GM12878 (cell line): ENCODE data around the gene SCYGR3. TPM values are rescaled to one million over a fixed set of nuclear protein-coding genes. Genes with fewer than 3 reads are reported as not detected.

Source experiments
- ATAC-seq: fragments of 200-7000 bp; cut with Tn5 transposase; 3 replicates; pipeline ENCODE4 v1.9.1; 2020; ENCODE audit warnings: mild to moderate bottlenecking, moderate library complexity
- BruUV-seq: library from RNA; stranded (reverse); fragments of 400-500 nt; replicated peaks from 2 replicates; lab custom pipeline; 2021; lab: Mats Ljungman, UMichigan
- CTCF ChIA-PET: fragments of 300-600 bp; sonication (Branson Sonifier 250); formaldehyde crosslinking; extraction: SDS; loops from one replicate; lab custom pipeline; 2021; ENCODE audit warnings: inconsistent platforms; lab: Yijun Ruan, JAX
- POLR2A ChIA-PET: fragments of 350-600 bp; formaldehyde crosslinking; extraction: SDS; loops from one replicate; lab custom pipeline; 2021; ENCODE audit warnings: inconsistent platforms; lab: Charles Lee
- RAD21 ChIA-PET: fragments of 300-600 bp; sonication (Branson Sonifier 250); formaldehyde crosslinking; loops from one replicate; lab custom pipeline; 2023; ENCODE audit warnings: antibody characterized with exemption; ENCODE audit not compliant: unreplicated experiment; lab: Charles Lee
- SMC1A ChIA-PET: fragments of 300-600 bp; sonication (Branson Sonifier 250); formaldehyde crosslinking; loops from one replicate; lab custom pipeline; 2023; ENCODE audit not compliant: unreplicated experiment, uncharacterized antibody; lab: Charles Lee
- DNase-seq: peaks from one replicate; pipeline ENCODE4 v3.0.0-alpha.2; 2011; ENCODE audit warnings: low read depth, low spot score
- FAIRE-seq: peaks from 3 replicates; lab custom pipeline; 2011; peaks lifted over from hg19 to GRCh38; lab: Jason Lieb, UNC
- H2AFZ ChIP-seq: 2 replicates; pipeline ENCODE4 v1.6.0; 2011; ENCODE audit warnings: low read depth, low read length, control low read depth; ENCODE audit not compliant: control insufficient read depth
- H3K27ac ChIP-seq: 2 replicates; pipeline ENCODE4 v1.5.1; 2011; ENCODE audit warnings: control low read depth; ENCODE audit not compliant: control insufficient read depth, insufficient read depth
- H3K27me3 ChIP-seq, 2 experiments: replicated peaks in 1 of 2; 2 replicates each; pipeline versions ENCODE4 v1.6.0 to v1.6.1; 2011; ENCODE audit warnings: low read length in 1 of 2; ENCODE audit not compliant: control insufficient read depth in 2 of 2, insufficient read depth in 2 of 2
- H3K36me3 ChIP-seq, 2 experiments: 2 replicates each; pipeline ENCODE4 v1.5.1; 2011; ENCODE audit warnings: low read length in 1 of 2; ENCODE audit not compliant: control insufficient read depth in 2 of 2, insufficient read depth in 2 of 2
- H3K4me1 ChIP-seq: 2 replicates; pipeline ENCODE4 v1.6.1; 2011; ENCODE audit warnings: mild to moderate bottlenecking, low read length, moderate library complexity, mixed read lengths; ENCODE audit not compliant: control insufficient read depth, insufficient read depth
- H3K4me2 ChIP-seq: 2 replicates; pipeline ENCODE4 v1.6.0; 2011; ENCODE audit warnings: control low read depth; ENCODE audit not compliant: control insufficient read depth, insufficient read depth
- H3K4me3 ChIP-seq: fragments of 200-600 bp; sonication (generic); 2 replicates; pipeline ENCODE4 v1.5.1; 2016
- H3K79me2 ChIP-seq: 2 replicates; pipeline ENCODE4 v1.6.0; 2011; ENCODE audit warnings: low read length; ENCODE audit not compliant: control insufficient read depth, insufficient read depth
- H3K9ac ChIP-seq: 2 replicates; pipeline ENCODE4 v1.8.0; 2011; ENCODE audit warnings: low read length, control low read depth, mixed read lengths; ENCODE audit not compliant: control insufficient read depth, insufficient read depth
- H3K9me3 ChIP-seq: replicated peaks from 3 replicates; pipeline ENCODE4 v1.5.1; 2011; ENCODE audit warnings: mild to moderate bottlenecking, low read length; ENCODE audit not compliant: control insufficient read depth, insufficient read depth
- H4K20me1 ChIP-seq: 2 replicates; pipeline ENCODE4 v1.6.0; 2011; ENCODE audit not compliant: control insufficient read depth, insufficient read depth
- ATF2 ChIP-seq: IDR thresholded peaks from 2 replicates; pipeline ENCODE4 v1.6.1; 2012; ENCODE audit warnings: low read length, inconsistent platforms
- ATF3 ChIP-seq: IDR thresholded peaks from 2 replicates; pipeline ENCODE4 v1.6.1; 2011; ENCODE audit warnings: low read depth, mild to moderate bottlenecking, low read length, moderate library complexity, borderline replicate concordance; ENCODE audit errors: extremely low read depth
- CEBPB ChIP-seq, 2 experiments: fragments of 150-350 bp in 1 of 2; IDR thresholded peaks; 2 replicates each; pipeline ENCODE4 v1.6.1; 2012 to 2014; ENCODE audit warnings: low read depth in 2 of 2, low read length in 2 of 2, borderline replicate concordance in 1 of 2, inconsistent platforms in 1 of 2
- HCFC1 ChIP-seq: fragments of 150-350 bp; IDR thresholded peaks from 2 replicates; pipeline ENCODE4 v1.6.1; 2014; ENCODE audit warnings: low read length
- IRF5 ChIP-seq: fragments of 450-650 bp; IDR thresholded peaks from 2 replicates; pipeline ENCODE4 v1.6.1; 2017; ENCODE audit warnings: borderline replicate concordance
- MEF2B ChIP-seq: fragments of 450-650 bp; IDR thresholded peaks from 2 replicates; pipeline ENCODE4 v1.6.1; 2018; ENCODE audit warnings: mild to moderate bottlenecking, moderate library complexity; ENCODE audit not compliant: partially characterized antibody, poor library complexity, severe bottlenecking
- NRF1 ChIP-seq: conservative IDR thresholded peaks from 2 replicates; pipeline ENCODE4 v1.6.1; 2011; ENCODE audit warnings: mild to moderate bottlenecking, low read depth, low read length, improper control_type of control experiment
- POLR2AphosphoS2 ChIP-seq: IDR thresholded peaks from 2 replicates; pipeline ENCODE4 v1.6.1; 2011; ENCODE audit warnings: low read depth, mild to moderate bottlenecking, low read length, improper control_type of control experiment, moderate library complexity
- POU2F2 ChIP-seq: IDR thresholded peaks from 3 replicates; pipeline ENCODE4 v1.6.1; 2011; ENCODE audit warnings: low read depth, mild to moderate bottlenecking, low read length, borderline replicate concordance
- RAD21 ChIP-seq: IDR thresholded peaks from 2 replicates; pipeline ENCODE4 v1.6.1; 2011; ENCODE audit warnings: mild to moderate bottlenecking, low read depth, low read length, moderate library complexity; ENCODE audit not compliant: insufficient read depth
- RCOR1 ChIP-seq: conservative IDR thresholded peaks from 2 replicates; pipeline ENCODE4 v1.6.1; 2012; ENCODE audit warnings: low read depth, low read length, improper control_type of control experiment
- SMAD1 ChIP-seq: fragments of 450-650 bp; IDR thresholded peaks from 2 replicates; pipeline ENCODE4 v1.6.1; 2018; ENCODE audit warnings: mild to moderate bottlenecking, low read depth; ENCODE audit not compliant: partially characterized antibody
- SMARCA5 ChIP-seq: fragments of 450-650 bp; IDR thresholded peaks from 2 replicates; pipeline ENCODE4 v1.6.1; 2017; ENCODE audit warnings: mild to moderate bottlenecking
- STAT1 ChIP-seq: fragments of 450-650 bp; conservative IDR thresholded peaks from 2 replicates; pipeline ENCODE4 v1.6.1; 2014; ENCODE audit warnings: antibody characterized with exemption, mild to moderate bottlenecking
- STAT3 ChIP-seq: IDR thresholded peaks from 2 replicates; pipeline ENCODE4 v1.6.1; 2011; ENCODE audit warnings: low read depth, low read length, improper control_type of control experiment
- TARDBP ChIP-seq: IDR thresholded peaks from 2 replicates; pipeline ENCODE4 v1.6.1; 2016; ENCODE audit warnings: borderline replicate concordance
- ZBTB33 ChIP-seq: fragments of 450-650 bp; IDR thresholded peaks from 2 replicates; pipeline ENCODE4 v1.6.1; 2017; ENCODE audit warnings: mild to moderate bottlenecking
- ZNF384 ChIP-seq: IDR thresholded peaks from 2 replicates; pipeline ENCODE4 v1.6.1; 2012; ENCODE audit warnings: low read depth, mild to moderate bottlenecking, low read length, improper control_type of control experiment, borderline replicate concordance
- WGBS: methylation state at CpG from one replicate; pipeline ENCODE4 v1.1.6; 2016; ENCODE audit warnings: low lambda C conversion rate; ENCODE audit not compliant: insufficient replicate concordance, insufficient coverage; ENCODE audit errors: missing lambda C conversion rate; 5-methylcytosine and 5-hydroxymethylcytosine counted together
- in situ Hi-C: fragments of 300-500 bp; cut with MboI; formaldehyde crosslinking; loops from 9 replicates; pipeline ENCODE4 v1.14.3; 2018; ENCODE audit warnings: mixed read lengths
- intact Hi-C: fragments of 100-400 bp; cut with micrococcal nuclease; formaldehyde crosslinking; loops from one replicate; pipeline ENCODE4 v1.14.2; 2022; ENCODE audit not compliant: unreplicated experiment
- polyA plus RNA-seq, 11 experiments: library from polyadenylated mRNA; depleted of rRNA in 4 of 11; unstranded in 6 of 11; stranded (reverse) in 5 of 11; fragments of >200 nt; fragmentation: Nextera tagmentation in 4 of 11; fragmentation: Illumina TruSeq in 1 of 11; extraction: Ambion mirVana in 4 of 11; extraction: Trizol in 1 of 11; gene quantifications; 1 replicate in 1 of 11; 2 replicates in 10 of 11; pipeline versions ENCODE4 v1.2.1 to v1.2.3, GENCODE V29; 2011 to 2016; ENCODE audit warnings: inconsistent platforms in 2 of 11, missing spikeins in 2 of 11, low read depth in 1 of 11
- total RNA-seq, 4 experiments: library from RNA; depleted of rRNA in 3 of 4; stranded (reverse); fragments of >200 nt in 3 of 4; fragmentation: Illumina TruSeq in 1 of 4; extraction: Trizol in 1 of 4; gene quantifications; 2 replicates each; pipeline versions ENCODE4 v1.2.1 to v1.2.3, GENCODE V29; 2013 to 2021

Gene SCYGR3
- total and polyA plus RNA-seq, 10 of the 15 experiments (the other 5 are each of a cell fraction or from before 2014, with no cell fraction given) = not detected

DNA sequence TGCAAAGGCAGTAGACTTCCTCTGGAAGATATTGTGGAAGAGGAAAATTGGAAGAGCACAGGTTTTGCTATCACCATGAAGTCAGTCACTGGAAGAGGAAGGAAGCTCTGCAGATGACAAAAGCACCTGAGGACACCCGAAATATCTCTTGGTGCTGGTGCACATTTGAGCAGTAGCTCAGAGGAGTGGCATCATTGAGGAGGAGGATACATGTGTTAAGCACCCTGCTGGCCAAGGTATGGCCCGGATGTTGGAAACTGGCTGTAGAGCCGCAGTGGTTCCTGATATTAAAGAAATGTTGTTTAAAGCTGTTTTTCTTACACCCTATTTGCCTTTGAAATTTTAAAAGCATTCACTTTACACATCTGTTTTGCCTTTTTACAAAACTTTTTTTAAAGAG is 48.6 kb downstream of the SCYGR3 start (continued):
- TF ChIP-seq ZNF384 (no peak), RAD21 (no peak), ATF3 (no peak)

- Histone ChIP-seq H3K36me3 (0 out of 4 replicates have a peak, but pooled peaks cover 0 to 2% of the 10 kb centered on the region in 2 experiments), H3K4me3 (no peak overlapping the region), H4K20me1 (no peaks in the 10 kb centered on the region), H3K4me2 (no peak overlapping the region), H3K9me3 (no peaks in the 10 kb centered on the region), H3K27me3 (no peaks in the 10 kb centered on the region), H2AFZ (no peak overlapping the region), H3K79me2 (no peaks in the 10 kb centered on the region), H3K9ac (no peak overlapping the region), H3K27ac (no peak overlapping the region), H3K4me1 (no peaks in the 10 kb centered on the region)
- ChIA-PET SMC1A (interaction anchor here (1.5 to 2.5 kb wide), 3 partner anchors 11 to 158 kb away, joined by 4 to 13 read pairs (median 4); no protein-coding TSS in a partner anchor), RAD21 (no interaction called here), POLR2A (no interaction called here), CTCF (interaction anchor here (3.9 kb wide), 1 partner anchor 159 kb away, joined by 28 read pairs; no protein-coding TSS in a partner anchor)
- in situ Hi-C loops (no loop called here), intact Hi-C loops (no loop called here)
- FAIRE-seq (no peak), DNase-seq (no peak), ATAC-seq (no peak; the same call in 2 of the 3 replicates)
- no TSS peak for BruUV-seq
- WGBS = 94% methylated on average over 1 of the region's 1 CpG
- TF ChIP-seq NRF1 (no peak), POLR2AphosphoS2 (no peak), ATF2 (no peak), IRF5 (no peak), ZBTB33 (no peak), SMAD1 (no peak), TARDBP (no peak), MEF2B (no peak), STAT3 (no peak), HCFC1 (no peak), SMARCA5 (no peak), CEBPB (IDR thresholded peaks at IDR 0.05; ENCODE audit: borderline replicate concordance in 1 of 2, low read depth in 2 of 2, low read length in 2 of 2) (no peak), STAT1 (no peak), POU2F2 (no peak), RCOR1 (no peak), ZNF384 (no peak)
Observed at GRCh38 chr2:227565080-227565479, 49.6 kb downstream of the SCYGR3 start.
